ENCODE measurements around the gene NEU3.

The NEU3 gene

DNA sequence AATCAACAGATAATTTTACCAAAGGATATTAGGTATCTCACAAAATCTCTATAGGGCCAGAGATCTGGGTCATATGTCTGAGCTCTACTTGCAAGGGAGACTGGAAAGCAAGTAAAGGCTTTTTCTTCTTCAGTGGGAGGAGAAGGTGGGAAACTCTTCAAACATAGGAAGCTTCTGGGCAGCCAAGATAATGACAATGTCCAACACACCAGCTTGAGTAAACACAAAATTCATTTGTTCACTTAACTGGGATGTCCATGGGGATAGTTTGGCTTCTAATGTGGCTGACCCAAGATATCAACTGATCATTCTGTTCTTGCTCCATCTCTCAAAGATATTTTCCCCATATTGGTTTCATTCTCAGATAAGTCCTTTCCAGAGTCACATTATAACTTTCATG, 70.6 kb downstream of the NEU3 start:
- H3K27me3 ChIP-seq (ENCODE audit: control insufficient read depth, insufficient read depth, low read length): no peaks in the 10 kb centered on the region
- no peak overlapping the region for H2AFZ ChIP-seq
- no peaks in the 10 kb centered on the region for H3K36me3 ChIP-seq (ENCODE audit: control insufficient read depth, insufficient read depth, low read length)
- H3K27ac ChIP-seq: no peak overlapping the region
- no peak overlapping the region for H3K4me2 ChIP-seq (ENCODE audit: low read length)
- no peak overlapping the region for H3K9ac ChIP-seq
- H3K9me3 ChIP-seq (ENCODE audit: control insufficient read depth, low read length): no peaks in the 10 kb centered on the region
- TF ChIP-seq, protein P1, sequence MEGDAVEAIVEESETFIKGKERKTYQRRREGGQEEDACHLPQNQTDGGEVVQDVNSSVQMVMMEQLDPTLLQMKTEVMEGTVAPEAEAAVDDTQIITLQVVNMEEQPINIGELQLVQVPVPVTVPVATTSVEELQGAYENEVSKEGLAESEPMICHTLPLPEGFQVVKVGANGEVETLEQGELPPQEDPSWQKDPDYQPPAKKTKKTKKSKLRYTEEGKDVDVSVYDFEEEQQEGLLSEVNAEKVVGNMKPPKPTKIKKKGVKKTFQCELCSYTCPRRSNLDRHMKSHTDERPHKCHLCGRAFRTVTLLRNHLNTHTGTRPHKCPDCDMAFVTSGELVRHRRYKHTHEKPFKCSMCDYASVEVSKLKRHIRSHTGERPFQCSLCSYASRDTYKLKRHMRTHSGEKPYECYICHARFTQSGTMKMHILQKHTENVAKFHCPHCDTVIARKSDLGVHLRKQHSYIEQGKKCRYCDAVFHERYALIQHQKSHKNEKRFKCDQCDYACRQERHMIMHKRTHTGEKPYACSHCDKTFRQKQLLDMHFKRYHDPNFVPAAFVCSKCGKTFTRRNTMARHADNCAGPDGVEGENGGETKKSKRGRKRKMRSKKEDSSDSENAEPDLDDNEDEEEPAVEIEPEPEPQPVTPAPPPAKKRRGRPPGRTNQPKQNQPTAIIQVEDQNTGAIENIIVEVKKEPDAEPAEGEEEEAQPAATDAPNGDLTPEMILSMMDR (IDR thresholded peaks at IDR 0.05): no peak
- H3K79me2 ChIP-seq: no peaks in the 10 kb centered on the region
- no peaks in the 10 kb centered on the region for H3K4me1 ChIP-seq
- H3K4me3 ChIP-seq (ENCODE audit: low read depth, low read length): no peak overlapping the region

DNA sequence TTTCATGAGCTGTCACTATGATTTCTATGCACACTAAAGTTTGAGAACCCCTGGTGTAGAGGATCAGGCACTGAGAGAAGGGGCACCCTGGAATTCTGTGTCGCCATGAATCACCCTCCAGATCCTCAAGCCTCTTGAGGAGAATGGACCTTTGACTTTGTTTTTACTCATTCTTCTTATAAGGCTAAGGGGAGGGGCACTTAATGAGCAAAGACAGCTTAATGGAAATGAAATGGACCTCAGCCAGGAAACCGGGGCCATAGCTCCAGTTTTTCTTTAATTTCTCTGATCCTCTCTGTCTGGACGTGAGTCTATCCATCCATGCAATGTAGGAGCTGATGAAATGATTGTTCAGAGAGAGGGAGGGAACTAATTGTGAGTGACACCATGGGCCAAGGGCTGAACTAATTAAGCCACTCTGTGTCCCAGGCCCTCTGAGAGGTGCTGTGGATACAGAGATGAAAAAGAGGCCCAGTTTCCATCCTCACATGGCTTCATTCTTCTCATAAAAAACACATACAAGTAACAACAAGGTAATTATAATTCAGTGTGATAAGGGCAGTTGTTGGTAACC, 75.1 kb downstream of the NEU3 start:
- Histone ChIP-seq H3K27ac (no peak overlapping the region), H3K36me3 (ENCODE audit: control insufficient read depth, insufficient read depth, low read length) (no peaks in the 10 kb centered on the region)
- TF ChIP-seq, protein P1 (IDR thresholded peaks at IDR 0.05): no peak

GRCh38 chr11:75066061-75066460, 77.3 kb downstream of the NEU3 start:
- TF ChIP-seq, protein P1 (IDR thresholded peaks at IDR 0.05): no peak
- Histone ChIP-seq H3K4me1 (no peaks in the 10 kb centered on the region), H3K4me3 (ENCODE audit: low read depth, low read length) (no peak overlapping the region), H3K9me3 (ENCODE audit: control insufficient read depth, low read length) (no peaks in the 10 kb centered on the region), H3K27ac (no peak overlapping the region), H3K79me2 (no peaks in the 10 kb centered on the region), H3K36me3 (ENCODE audit: control insufficient read depth, insufficient read depth, low read length) (no peaks in the 10 kb centered on the region), H3K4me2 (ENCODE audit: low read length) (no peak overlapping the region), H3K9ac (no peak overlapping the region), H3K27me3 (ENCODE audit: control insufficient read depth, insufficient read depth, low read length) (no peaks in the 10 kb centered on the region), H2AFZ (no peak overlapping the region)

More for the DNA sequence above, 75.1 kb downstream of the NEU3 start:
- Histone ChIP-seq H3K4me2 (ENCODE audit: low read length) (no peak overlapping the region), H3K27me3 (ENCODE audit: control insufficient read depth, insufficient read depth, low read length) (no peaks in the 10 kb centered on the region), H3K9me3 (ENCODE audit: control insufficient read depth, low read length) (no peaks in the 10 kb centered on the region), H3K4me3 (ENCODE audit: low read depth, low read length) (no peak overlapping the region), H3K79me2 (no peaks in the 10 kb centered on the region), H3K4me1 (no peaks in the 10 kb centered on the region), H2AFZ (no peak overlapping the region), H3K9ac (no peak overlapping the region)

Data from parathyroid adenoma (tissue), 2 donors.